DND-41 (cell line): Measurements from ENCODE around the gene MEPE.

Source experiments
- ATAC-seq: fragments of 200-7000 bp; cut with Tn5 transposase; 3 replicates; pipeline ENCODE4 v1.9.1; 2021; ENCODE audit warnings: low read depth; ENCODE audit not compliant: insufficient read depth
- DNase-seq: peaks from one replicate; pipeline ENCODE4 v3.0.0-alpha.2; 2020
- H2AFZ ChIP-seq: 2 replicates; pipeline ENCODE4 v1.6.0; 2012; ENCODE audit warnings: low read depth, low read length
- H3K27ac ChIP-seq: 2 replicates; pipeline ENCODE4 v1.5.1; 2012; ENCODE audit warnings: low read length, inconsistent platforms
- H3K27me3 ChIP-seq: fragments of 200-600 bp; sonication (generic); 2 replicates; pipeline ENCODE4 v1.6.0; 2012; ENCODE audit warnings: low read length, mild to moderate bottlenecking, inconsistent platforms; ENCODE audit not compliant: insufficient read depth, poor library complexity
- H3K36me3 ChIP-seq: 2 replicates; pipeline ENCODE4 v1.5.1; 2012; ENCODE audit warnings: low read length, inconsistent platforms; ENCODE audit not compliant: insufficient read depth
- H3K4me1 ChIP-seq: 2 replicates; pipeline ENCODE4 v1.5.1; 2012; ENCODE audit warnings: mild to moderate bottlenecking, low read length; ENCODE audit not compliant: insufficient read depth
- H3K4me2 ChIP-seq: 2 replicates; pipeline ENCODE4 v1.6.0; 2012; ENCODE audit warnings: mild to moderate bottlenecking, moderate library complexity, low read length, inconsistent platforms; ENCODE audit not compliant: insufficient read depth
- H3K4me3 ChIP-seq, 2 experiments: fragments of 200-600 bp in 1 of 2; shearing (Covaris generic) in 1 of 2; 2 replicates each; pipeline ENCODE4 v1.5.1; 2012 to 2016; ENCODE audit warnings: inconsistent platforms in 2 of 2, low read length in 2 of 2, mild to moderate bottlenecking in 2 of 2, low read depth in 1 of 2, moderate library complexity in 1 of 2
- H3K79me2 ChIP-seq: 2 replicates; pipeline ENCODE4 v1.6.0; 2012; ENCODE audit warnings: low read length, inconsistent platforms; ENCODE audit not compliant: insufficient read depth
- H3K9ac ChIP-seq: 2 replicates; pipeline ENCODE4 v1.6.0; 2012; ENCODE audit warnings: low read depth, mild to moderate bottlenecking, inconsistent platforms, low read length, moderate library complexity
- H3K9me3 ChIP-seq: 2 replicates; pipeline ENCODE4 v1.5.1; 2012; ENCODE audit warnings: low read length, moderate library complexity, mild to moderate bottlenecking, inconsistent platforms; ENCODE audit not compliant: insufficient read depth, severe bottlenecking
- H4K20me1 ChIP-seq: 2 replicates; pipeline ENCODE4 v1.6.0; 2012; ENCODE audit warnings: low read length; ENCODE audit not compliant: insufficient read depth
- EZH2 ChIP-seq: IDR thresholded peaks from 3 replicates; pipeline ENCODE4 v1.6.1; 2012; ENCODE audit warnings: borderline replicate concordance, low read depth, mild to moderate bottlenecking, moderate library complexity, low read length, inconsistent platforms; ENCODE audit not compliant: severe bottlenecking
- TF ChIP-seq, protein P1 (sequence below): IDR thresholded peaks from 2 replicates; pipeline ENCODE4 v1.5.1; 2012; ENCODE audit warnings: borderline replicate concordance, low read length, moderate library complexity, mild to moderate bottlenecking; ENCODE audit not compliant: poor library complexity, severe bottlenecking; ENCODE audit errors: extremely low read depth

MEPE gene

DNA sequence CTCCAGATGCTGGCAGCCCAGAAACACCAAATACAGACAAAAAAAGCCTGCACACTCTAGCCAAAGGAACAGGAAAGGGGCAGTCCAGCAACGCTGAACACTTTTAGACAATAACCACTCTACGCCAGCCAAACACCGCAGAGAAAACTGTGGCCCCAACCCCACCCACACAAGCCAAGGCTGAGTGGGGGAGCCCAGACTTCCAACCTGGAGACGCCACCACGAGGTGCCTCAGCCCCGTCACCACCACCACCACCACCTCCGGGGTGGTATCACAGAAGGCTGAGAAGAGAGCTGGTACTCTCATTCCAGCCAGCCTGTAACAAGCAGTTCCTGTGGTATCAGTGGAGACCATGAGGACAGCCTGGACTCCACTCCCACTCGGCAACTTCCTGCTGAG, 22.8 kb downstream of the MEPE start:
- Histone ChIP-seq H3K27ac (no peak overlapping the region), H4K20me1 (no peaks in the 10 kb centered on the region), H3K27me3 (peaks cover 3% of the 10 kb centered on the region), H3K4me1 (no peaks in the 10 kb centered on the region), H3K36me3 (no peaks in the 10 kb centered on the region), H3K4me3 (no peak overlapping the region), H3K4me2 (no peak overlapping the region), H2AFZ (no peak overlapping the region), H3K79me2 (no peaks in the 10 kb centered on the region), H3K9ac (no peak overlapping the region), H3K9me3 (no peaks in the 10 kb centered on the region)
- ATAC-seq (no peak), DNase-seq (no peak)
- no peak for TF ChIP-seq EZH2
- TF ChIP-seq, protein P1, sequence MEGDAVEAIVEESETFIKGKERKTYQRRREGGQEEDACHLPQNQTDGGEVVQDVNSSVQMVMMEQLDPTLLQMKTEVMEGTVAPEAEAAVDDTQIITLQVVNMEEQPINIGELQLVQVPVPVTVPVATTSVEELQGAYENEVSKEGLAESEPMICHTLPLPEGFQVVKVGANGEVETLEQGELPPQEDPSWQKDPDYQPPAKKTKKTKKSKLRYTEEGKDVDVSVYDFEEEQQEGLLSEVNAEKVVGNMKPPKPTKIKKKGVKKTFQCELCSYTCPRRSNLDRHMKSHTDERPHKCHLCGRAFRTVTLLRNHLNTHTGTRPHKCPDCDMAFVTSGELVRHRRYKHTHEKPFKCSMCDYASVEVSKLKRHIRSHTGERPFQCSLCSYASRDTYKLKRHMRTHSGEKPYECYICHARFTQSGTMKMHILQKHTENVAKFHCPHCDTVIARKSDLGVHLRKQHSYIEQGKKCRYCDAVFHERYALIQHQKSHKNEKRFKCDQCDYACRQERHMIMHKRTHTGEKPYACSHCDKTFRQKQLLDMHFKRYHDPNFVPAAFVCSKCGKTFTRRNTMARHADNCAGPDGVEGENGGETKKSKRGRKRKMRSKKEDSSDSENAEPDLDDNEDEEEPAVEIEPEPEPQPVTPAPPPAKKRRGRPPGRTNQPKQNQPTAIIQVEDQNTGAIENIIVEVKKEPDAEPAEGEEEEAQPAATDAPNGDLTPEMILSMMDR, result no peak

DNA sequence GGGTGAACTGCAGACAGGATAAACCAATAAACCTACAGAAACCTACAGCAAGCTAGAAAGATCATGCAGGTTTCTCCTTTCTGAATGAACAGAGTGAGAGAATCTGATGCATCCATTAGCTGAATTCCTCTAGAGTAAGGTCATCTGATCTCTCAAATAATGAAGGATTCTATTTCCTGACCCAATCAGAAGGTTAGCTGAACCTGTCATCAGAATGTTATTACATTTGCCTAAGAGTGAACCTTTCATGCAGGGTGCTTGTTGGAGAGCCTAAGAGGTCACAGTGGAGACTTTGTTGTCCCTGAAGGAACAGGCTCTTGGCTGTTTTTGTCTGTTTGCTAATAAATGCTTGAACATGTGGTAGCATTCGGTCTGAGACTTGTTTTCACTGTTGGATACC, 24.0 kb downstream of the MEPE start:
- Histone ChIP-seq H3K27me3 (peaks cover 3% of the 10 kb centered on the region), H3K4me3 (no peak overlapping the region), H3K27ac (no peak overlapping the region), H3K79me2 (no peaks in the 10 kb centered on the region), H4K20me1 (no peaks in the 10 kb centered on the region), H2AFZ (no peak overlapping the region), H3K9ac (no peak overlapping the region), H3K9me3 (no peaks in the 10 kb centered on the region), H3K36me3 (no peaks in the 10 kb centered on the region), H3K4me2 (no peak overlapping the region), H3K4me1 (no peaks in the 10 kb centered on the region)
- no peak for TF ChIP-seq EZH2
- TF ChIP-seq, protein P1, result no peak
- ATAC-seq, result no peak
- no peak for DNase-seq

DNA sequence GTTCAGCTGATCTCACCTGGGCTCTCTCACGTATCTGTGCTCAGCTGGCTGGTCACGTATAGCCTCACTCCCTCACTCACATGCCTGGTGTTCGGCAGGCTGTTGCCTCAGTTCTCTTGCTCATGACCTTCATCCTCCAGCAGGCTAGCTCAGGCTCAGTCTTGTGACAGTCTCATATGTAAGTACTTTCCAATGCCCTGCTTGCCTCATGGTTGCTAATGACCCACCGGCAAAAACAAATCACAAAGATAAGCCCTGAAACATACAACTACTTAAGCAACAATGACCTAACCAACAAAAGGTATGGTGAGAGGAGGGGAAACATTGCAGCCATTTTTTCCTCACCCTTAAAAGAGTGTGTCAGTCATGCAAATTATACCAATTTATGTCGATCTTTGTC, 25.0 kb downstream of the MEPE start:
- no peak for ATAC-seq
- H3K36me3 ChIP-seq, result no peaks in the 10 kb centered on the region
- DNase-seq, result no peak
- H3K9me3 ChIP-seq, result no peaks in the 10 kb centered on the region
- H3K9ac ChIP-seq, result no peak overlapping the region
- H2AFZ ChIP-seq, result no peak overlapping the region
- H4K20me1 ChIP-seq, result no peaks in the 10 kb centered on the region
- H3K79me2 ChIP-seq, result no peaks in the 10 kb centered on the region
- H3K27me3 ChIP-seq, result peaks cover 3% of the 10 kb centered on the region
- TF ChIP-seq, protein P1, result no peak
- TF ChIP-seq EZH2, result no peak
- no peak overlapping the region for H3K4me3 ChIP-seq
- no peak overlapping the region for H3K4me2 ChIP-seq
- H3K4me1 ChIP-seq, result no peaks in the 10 kb centered on the region
- H3K27ac ChIP-seq, result no peak overlapping the region

DNA sequence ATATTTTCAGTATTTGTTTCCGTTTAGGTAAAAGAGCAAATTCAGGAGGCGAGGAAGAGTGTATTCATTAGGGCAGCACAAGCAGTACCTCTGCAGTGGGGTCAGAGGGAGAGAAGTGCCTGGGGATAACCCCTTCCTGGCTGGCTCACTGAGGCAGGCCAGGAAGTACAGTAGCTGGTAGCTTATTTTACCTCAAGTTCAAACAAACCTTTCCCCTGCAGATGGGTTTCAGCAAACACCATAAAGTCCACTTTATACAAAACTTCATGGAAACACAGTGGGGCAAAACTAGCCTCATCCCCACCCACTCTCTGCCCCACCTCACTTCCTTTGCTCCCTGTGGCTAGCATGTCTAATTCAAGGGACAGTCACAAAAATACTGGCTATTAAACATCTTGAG, 29.5 kb downstream of the MEPE start:
- Histone ChIP-seq H3K4me1 (no peaks in the 10 kb centered on the region), H3K9ac (no peak overlapping the region), H3K79me2 (no peaks in the 10 kb centered on the region), H2AFZ (no peak overlapping the region), H3K9me3 (no peaks in the 10 kb centered on the region), H3K27ac (no peak overlapping the region), H3K4me3 (no peak overlapping the region), H4K20me1 (no peaks in the 10 kb centered on the region), H3K36me3 (no peaks in the 10 kb centered on the region), H3K4me2 (no peak overlapping the region), H3K27me3 (no peaks in the 10 kb centered on the region)
- no peak for ATAC-seq
- TF ChIP-seq, protein P1, result no peak
- no peak for TF ChIP-seq EZH2
- no peak for DNase-seq
